ENCODE measurements around the gene GNAS-AS1.
A peak's percentile ranks its signal among the peaks of the same experiment; 100 is the strongest.

Gene GNAS-AS1

DNA sequence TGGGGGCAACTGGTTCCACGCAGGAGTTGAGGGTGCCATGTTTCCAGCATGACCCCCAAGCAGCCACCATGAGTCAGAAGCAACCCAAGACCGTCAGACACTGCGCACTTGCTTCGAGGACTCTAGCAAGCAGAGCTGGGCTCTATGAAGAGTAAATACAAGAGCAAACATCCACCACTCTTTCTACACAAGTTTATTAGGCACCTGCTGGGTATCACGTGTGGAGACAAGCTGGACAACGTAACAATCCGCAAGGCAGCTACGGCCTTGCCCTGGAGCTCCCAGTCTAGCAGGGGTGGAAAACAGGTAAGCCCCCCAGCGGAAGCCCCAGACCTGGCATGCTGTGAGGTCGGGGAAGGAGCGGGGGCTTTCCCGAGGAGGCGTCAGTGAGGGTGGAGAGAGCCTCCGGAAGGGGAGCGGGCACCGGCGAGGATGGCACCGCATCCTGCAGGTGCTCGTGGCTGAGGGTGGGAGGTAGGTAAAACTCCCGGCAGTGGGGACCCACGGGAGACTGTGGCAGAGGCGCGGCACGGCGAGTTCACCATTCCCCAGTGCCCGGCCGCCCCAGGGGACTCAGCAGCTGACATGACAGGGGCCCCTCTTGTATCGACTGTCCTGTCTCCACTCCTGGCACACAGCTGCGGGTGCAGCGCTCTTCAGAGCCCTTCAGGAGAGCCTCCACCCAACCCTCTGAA lies 33.6 kb downstream of the GNAS-AS1 start:
- H4K8ac ChIP-seq (ENCODE audit: low read depth, low read length) = no peak overlapping the region
- H4K5ac ChIP-seq (ENCODE audit: low read length) = no peak overlapping the region
- no peaks in the 10 kb centered on the region for H3K4me1 ChIP-seq (ENCODE audit: control insufficient read depth, low read depth, low read length)
- H3K18ac ChIP-seq (ENCODE audit: low read length) = no peak overlapping the region
- no peak for DNase-seq
- no peak overlapping the region for H2BK15ac ChIP-seq (replicated peaks; ENCODE audit: low read depth)
- no peak overlapping the region for H2AK5ac ChIP-seq (ENCODE audit: low read length)
- no peak overlapping the region for H3K9ac ChIP-seq (ENCODE audit: low read length)
- H3K79me1 ChIP-seq (ENCODE audit: low read length) = no peaks in the 10 kb centered on the region
- H2BK5ac ChIP-seq (ENCODE audit: low read length) = no peak overlapping the region
- no peak overlapping the region for H3K4me3 ChIP-seq (ENCODE audit: low read length)
- no peak overlapping the region for H3K27ac ChIP-seq (ENCODE audit: low read depth, low read length)
- no peaks in the 10 kb centered on the region for H3K79me2 ChIP-seq (ENCODE audit: control insufficient read depth, insufficient read depth, low read length)
- H2BK120ac ChIP-seq (ENCODE audit: low read depth, low read length) = no peak overlapping the region
- no peak overlapping the region for H3K4ac ChIP-seq (ENCODE audit: low read depth, low read length)
- H3K23ac ChIP-seq (ENCODE audit: low read length) = peak overlapping the region; percentile 24
- no peak overlapping the region for H3K56ac ChIP-seq (ENCODE audit: low read length)
- peaks cover 1% of the 10 kb centered on the region for H3K36me3 ChIP-seq (ENCODE audit: control insufficient read depth, insufficient read depth, low read length)
- WGBS (ENCODE audit: extremely low coverage, insufficient coverage, low lambda C conversion rate) = no CpG with 5 or more reads among the region's 30 CpGs
- no peak overlapping the region for H3K4me2 ChIP-seq (ENCODE audit: low read length)
- no peaks in the 10 kb centered on the region for H3K27me3 ChIP-seq (ENCODE audit: insufficient read depth, low read length, poor library complexity)

DNA sequence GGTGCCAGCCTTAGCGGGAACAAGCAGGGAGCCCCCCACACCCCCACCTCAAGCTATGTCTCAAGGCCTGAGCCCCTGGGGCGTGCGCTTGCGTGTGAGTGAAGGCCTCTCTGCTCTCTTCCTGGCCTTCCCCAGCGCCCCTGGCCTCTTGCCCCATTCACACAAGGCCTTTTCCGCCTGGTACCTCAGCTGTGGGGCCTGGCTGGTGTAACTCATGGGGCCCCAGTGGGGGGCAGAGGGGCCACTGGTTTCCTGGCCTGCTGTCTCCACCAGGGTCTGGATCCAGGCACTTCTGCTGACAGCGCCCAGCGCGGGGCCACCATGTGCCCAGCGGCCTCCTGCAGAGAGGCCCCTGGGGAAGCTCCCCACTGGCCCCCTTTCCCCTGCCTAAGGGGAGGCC lies 34.7 kb downstream of the GNAS-AS1 start:
- no peak overlapping the region for H3K23ac ChIP-seq (ENCODE audit: low read length)
- no peak overlapping the region for H3K27ac ChIP-seq (ENCODE audit: low read depth, low read length)
- H3K79me1 ChIP-seq (ENCODE audit: low read length) = no peaks in the 10 kb centered on the region
- H3K4ac ChIP-seq (ENCODE audit: low read depth, low read length) = no peak overlapping the region
- H3K18ac ChIP-seq (ENCODE audit: low read length) = no peak overlapping the region
- H2BK120ac ChIP-seq (ENCODE audit: low read depth, low read length) = no peak overlapping the region
- H3K79me2 ChIP-seq (ENCODE audit: control insufficient read depth, insufficient read depth, low read length) = no peaks in the 10 kb centered on the region
- DNase-seq = no peak
- no peak overlapping the region for H2BK5ac ChIP-seq (ENCODE audit: low read length)
- H3K4me1 ChIP-seq (ENCODE audit: control insufficient read depth, low read depth, low read length) = no peaks in the 10 kb centered on the region
- H3K36me3 ChIP-seq (ENCODE audit: control insufficient read depth, insufficient read depth, low read length) = peaks cover 1% of the 10 kb centered on the region
- no peak overlapping the region for H4K8ac ChIP-seq (ENCODE audit: low read depth, low read length)
- no peak overlapping the region for H3K4me3 ChIP-seq (ENCODE audit: low read length)
- H2AK5ac ChIP-seq (ENCODE audit: low read length) = no peak overlapping the region
- no CpG with 5 or more reads among the region's 10 CpGs for WGBS (ENCODE audit: extremely low coverage, insufficient coverage, low lambda C conversion rate)
- H2BK15ac ChIP-seq (replicated peaks; ENCODE audit: low read depth) = no peak overlapping the region
- no peak overlapping the region for H4K5ac ChIP-seq (ENCODE audit: low read length)
- H3K9ac ChIP-seq (ENCODE audit: low read length) = no peak overlapping the region
- H3K56ac ChIP-seq (ENCODE audit: low read length) = no peak overlapping the region
- H3K27me3 ChIP-seq (ENCODE audit: insufficient read depth, low read length, poor library complexity) = no peaks in the 10 kb centered on the region
- H3K4me2 ChIP-seq (ENCODE audit: low read length) = no peak overlapping the region

DNA sequence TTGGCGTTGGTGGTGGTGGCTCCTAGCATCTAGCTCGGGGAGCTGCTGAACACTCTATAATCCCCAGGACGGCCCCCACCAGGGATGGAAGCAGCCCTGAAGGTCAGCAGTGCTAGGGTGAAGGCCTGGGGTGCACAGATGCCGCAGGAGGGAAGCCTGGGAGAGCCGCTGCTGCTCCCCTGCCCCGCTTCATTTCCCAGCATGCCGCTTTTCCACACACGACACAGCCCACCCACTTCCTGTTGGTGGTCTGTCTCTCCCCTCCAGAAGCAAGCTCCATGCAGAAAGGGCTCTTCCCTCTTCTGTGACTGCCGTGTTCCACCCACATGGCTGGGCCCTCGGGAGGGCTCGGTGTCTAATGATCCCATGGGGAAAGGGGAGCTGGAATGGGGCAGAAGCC lies 35.3 kb downstream of the GNAS-AS1 start:
- no CpG with 5 or more reads among the region's 11 CpGs for WGBS (ENCODE audit: extremely low coverage, insufficient coverage, low lambda C conversion rate)
- no peak overlapping the region for H3K4ac ChIP-seq (ENCODE audit: low read depth, low read length)

DNA sequence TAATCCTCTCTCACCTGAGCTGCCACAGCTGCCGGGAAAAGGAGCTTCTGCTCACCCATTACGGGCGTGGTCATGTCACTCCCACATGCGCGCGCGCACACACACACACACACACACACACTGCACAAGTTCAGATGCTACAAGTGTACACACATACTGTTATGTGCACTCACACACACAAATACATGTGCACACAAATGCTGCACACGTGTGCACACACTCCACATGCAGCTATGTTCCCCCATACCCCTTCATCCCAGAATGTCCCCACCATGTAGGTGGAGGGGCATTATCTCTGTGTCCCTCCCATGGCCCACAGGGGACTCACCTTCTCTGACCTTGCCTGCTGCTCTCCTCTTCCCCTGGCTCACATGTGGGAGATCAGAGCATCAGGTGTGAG lies 37.3 kb downstream of the GNAS-AS1 start:
- H3K27ac ChIP-seq (ENCODE audit: low read depth, low read length) = no peak overlapping the region
- no peak overlapping the region for H2BK15ac ChIP-seq (replicated peaks; ENCODE audit: low read depth)
- no peaks in the 10 kb centered on the region for H3K79me1 ChIP-seq (ENCODE audit: low read length)
- H3K9ac ChIP-seq (ENCODE audit: low read length) = no peak overlapping the region
- no peaks in the 10 kb centered on the region for H3K27me3 ChIP-seq (ENCODE audit: insufficient read depth, low read length, poor library complexity)
- no peak overlapping the region for H3K23ac ChIP-seq (ENCODE audit: low read length)
- no CpG with 5 or more reads among the region's 8 CpGs for WGBS (ENCODE audit: extremely low coverage, insufficient coverage, low lambda C conversion rate)
- no peaks in the 10 kb centered on the region for H3K4me1 ChIP-seq (ENCODE audit: control insufficient read depth, low read depth, low read length)
- H3K79me2 ChIP-seq (ENCODE audit: control insufficient read depth, insufficient read depth, low read length) = no peaks in the 10 kb centered on the region
- no peak overlapping the region for H2AK5ac ChIP-seq (ENCODE audit: low read length)
- no peak overlapping the region for H2BK120ac ChIP-seq (ENCODE audit: low read depth, low read length)
- no peak overlapping the region for H3K4me3 ChIP-seq (ENCODE audit: low read length)
- H3K4ac ChIP-seq (ENCODE audit: low read depth, low read length) = no peak overlapping the region
- H3K56ac ChIP-seq (ENCODE audit: low read length) = no peak overlapping the region
- H3K36me3 ChIP-seq (ENCODE audit: control insufficient read depth, insufficient read depth, low read length) = no peaks in the 10 kb centered on the region
- no peak overlapping the region for H3K4me2 ChIP-seq (ENCODE audit: low read length)
- H4K5ac ChIP-seq (ENCODE audit: low read length) = no peak overlapping the region
- H3K18ac ChIP-seq (ENCODE audit: low read length) = no peak overlapping the region
- H2BK5ac ChIP-seq (ENCODE audit: low read length) = no peak overlapping the region
- DNase-seq = no peak
- H4K8ac ChIP-seq (ENCODE audit: low read depth, low read length) = no peak overlapping the region

More for the DNA sequence above, 35.3 kb downstream of the GNAS-AS1 start:
- H3K4me1 ChIP-seq (ENCODE audit: control insufficient read depth, low read depth, low read length) = no peaks in the 10 kb centered on the region
- H3K79me1 ChIP-seq (ENCODE audit: low read length) = no peaks in the 10 kb centered on the region
- no peak overlapping the region for H3K27ac ChIP-seq (ENCODE audit: low read depth, low read length)
- no peak overlapping the region for H3K4me2 ChIP-seq (ENCODE audit: low read length)
- DNase-seq = no peak
- H2BK5ac ChIP-seq (ENCODE audit: low read length) = no peak overlapping the region
- no peak overlapping the region for H4K8ac ChIP-seq (ENCODE audit: low read depth, low read length)
- no peak overlapping the region for H2BK120ac ChIP-seq (ENCODE audit: low read depth, low read length)
- H3K36me3 ChIP-seq (ENCODE audit: control insufficient read depth, insufficient read depth, low read length) = peaks cover 1% of the 10 kb centered on the region
- no peak overlapping the region for H3K56ac ChIP-seq (ENCODE audit: low read length)
- H2BK15ac ChIP-seq (replicated peaks; ENCODE audit: low read depth) = no peak overlapping the region
- no peak overlapping the region for H3K23ac ChIP-seq (ENCODE audit: low read length)
- H2AK5ac ChIP-seq (ENCODE audit: low read length) = no peak overlapping the region
- no peak overlapping the region for H3K18ac ChIP-seq (ENCODE audit: low read length)
- no peak overlapping the region for H4K5ac ChIP-seq (ENCODE audit: low read length)
- H3K4me3 ChIP-seq (ENCODE audit: low read length) = no peak overlapping the region
- H3K27me3 ChIP-seq (ENCODE audit: insufficient read depth, low read length, poor library complexity) = no peaks in the 10 kb centered on the region
- no peak overlapping the region for H3K9ac ChIP-seq (ENCODE audit: low read length)
- H3K79me2 ChIP-seq (ENCODE audit: control insufficient read depth, insufficient read depth, low read length) = no peaks in the 10 kb centered on the region

DNA sequence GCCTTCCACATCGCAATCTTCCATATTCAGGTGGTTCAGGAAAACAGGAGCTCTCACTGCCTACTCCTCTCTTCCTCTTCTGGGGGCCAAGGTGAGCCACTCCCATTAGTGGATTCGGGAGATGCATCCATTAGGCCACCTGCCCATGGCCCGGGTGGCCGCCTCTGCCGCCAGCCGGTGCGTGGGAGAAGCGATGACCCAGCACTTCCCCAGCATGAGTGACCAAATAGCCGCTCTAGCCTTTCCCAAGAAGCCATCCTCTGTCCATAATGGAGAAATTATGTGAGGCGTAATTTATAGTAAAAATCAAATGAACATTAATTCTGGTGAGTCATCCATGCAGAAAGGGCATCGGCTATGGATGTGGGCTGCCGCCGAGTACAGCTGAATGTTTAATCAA lies 39.4 kb downstream of the GNAS-AS1 start:
- Histone ChIP-seq H3K4ac (ENCODE audit: low read depth, low read length) (no peak overlapping the region), H4K8ac (ENCODE audit: low read depth, low read length) (no peak overlapping the region), H3K36me3 (ENCODE audit: control insufficient read depth, insufficient read depth, low read length) (no peaks in the 10 kb centered on the region), H3K56ac (ENCODE audit: low read length) (no peak overlapping the region), H3K79me2 (ENCODE audit: control insufficient read depth, insufficient read depth, low read length) (no peaks in the 10 kb centered on the region), H3K27me3 (ENCODE audit: insufficient read depth, low read length, poor library complexity) (no peaks in the 10 kb centered on the region), H3K4me2 (ENCODE audit: low read length) (no peak overlapping the region), H2BK5ac (ENCODE audit: low read length) (no peak overlapping the region), H3K18ac (ENCODE audit: low read length) (no peak overlapping the region), H3K9ac (ENCODE audit: low read length) (no peak overlapping the region), H3K4me1 (ENCODE audit: control insufficient read depth, low read depth, low read length) (no peaks in the 10 kb centered on the region), H3K23ac (ENCODE audit: low read length) (no peak overlapping the region), H2BK15ac (replicated peaks; ENCODE audit: low read depth) (no peak overlapping the region), H4K5ac (ENCODE audit: low read length) (no peak overlapping the region), H3K79me1 (ENCODE audit: low read length) (no peaks in the 10 kb centered on the region), H2AK5ac (ENCODE audit: low read length) (no peak overlapping the region), H3K4me3 (ENCODE audit: low read length) (no peak overlapping the region), H2BK120ac (ENCODE audit: low read depth, low read length) (no peak overlapping the region), H3K27ac (ENCODE audit: low read depth, low read length) (no peak overlapping the region)
- DNase-seq = no peak
- WGBS (ENCODE audit: extremely low coverage, insufficient coverage, low lambda C conversion rate) = no CpG with 5 or more reads among the region's 13 CpGs

DNA sequence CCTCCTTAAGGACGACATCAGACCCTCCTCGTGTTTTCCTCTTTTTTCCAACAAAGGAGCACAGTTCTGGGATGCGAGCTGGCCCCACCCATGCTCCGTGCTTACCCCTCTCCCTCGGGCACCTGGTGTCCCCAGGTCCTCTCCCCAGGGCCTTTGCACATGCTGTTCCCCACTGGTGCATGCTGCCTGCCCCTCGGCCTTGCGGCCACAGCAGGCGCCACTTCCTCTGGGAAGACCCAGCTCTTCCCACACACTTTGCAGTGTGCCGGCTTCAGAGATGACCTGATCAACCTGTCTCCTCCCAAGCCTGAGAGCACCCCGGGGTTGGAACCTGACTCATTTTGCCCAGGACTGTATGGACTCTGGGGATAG lies 39.8 kb downstream of the GNAS-AS1 start:
- Histone ChIP-seq H3K4ac (ENCODE audit: low read depth, low read length) (no peak overlapping the region), H3K27me3 (ENCODE audit: insufficient read depth, low read length, poor library complexity) (no peaks in the 10 kb centered on the region)

More for the DNA sequence above, 39.8 kb downstream of the GNAS-AS1 start:
- Histone ChIP-seq H3K18ac (ENCODE audit: low read length) (no peak overlapping the region), H3K9ac (ENCODE audit: low read length) (no peak overlapping the region), H3K23ac (ENCODE audit: low read length) (no peak overlapping the region), H4K5ac (ENCODE audit: low read length) (no peak overlapping the region), H2AK5ac (ENCODE audit: low read length) (no peak overlapping the region), H2BK120ac (ENCODE audit: low read depth, low read length) (no peak overlapping the region), H2BK15ac (replicated peaks; ENCODE audit: low read depth) (no peak overlapping the region), H3K56ac (ENCODE audit: low read length) (no peak overlapping the region), H3K79me2 (ENCODE audit: control insufficient read depth, insufficient read depth, low read length) (no peaks in the 10 kb centered on the region), H3K4me1 (ENCODE audit: control insufficient read depth, low read depth, low read length) (no peaks in the 10 kb centered on the region), H3K27ac (ENCODE audit: low read depth, low read length) (no peak overlapping the region), H3K36me3 (ENCODE audit: control insufficient read depth, insufficient read depth, low read length) (no peaks in the 10 kb centered on the region), H3K4me3 (ENCODE audit: low read length) (no peak overlapping the region), H4K8ac (ENCODE audit: low read depth, low read length) (no peak overlapping the region), H2BK5ac (ENCODE audit: low read length) (no peak overlapping the region), H3K4me2 (ENCODE audit: low read length) (no peak overlapping the region), H3K79me1 (ENCODE audit: low read length) (no peaks in the 10 kb centered on the region)
- no peak for DNase-seq
- no CpG with 5 or more reads among the region's 10 CpGs for WGBS (ENCODE audit: extremely low coverage, insufficient coverage, low lambda C conversion rate)
